GM19372 (cell line): ENCODE results near the gene LHX4.

ENCODE experiments used
- ATAC-seq: cut with Tn5 transposase; IDR thresholded peaks from one replicate; pipeline ENCODE4 v1.9.1; 2021; ENCODE audit warnings: mild to moderate bottlenecking, low read depth, moderate library complexity; ENCODE audit not compliant: unreplicated experiment

The LHX4 gene

DNA sequence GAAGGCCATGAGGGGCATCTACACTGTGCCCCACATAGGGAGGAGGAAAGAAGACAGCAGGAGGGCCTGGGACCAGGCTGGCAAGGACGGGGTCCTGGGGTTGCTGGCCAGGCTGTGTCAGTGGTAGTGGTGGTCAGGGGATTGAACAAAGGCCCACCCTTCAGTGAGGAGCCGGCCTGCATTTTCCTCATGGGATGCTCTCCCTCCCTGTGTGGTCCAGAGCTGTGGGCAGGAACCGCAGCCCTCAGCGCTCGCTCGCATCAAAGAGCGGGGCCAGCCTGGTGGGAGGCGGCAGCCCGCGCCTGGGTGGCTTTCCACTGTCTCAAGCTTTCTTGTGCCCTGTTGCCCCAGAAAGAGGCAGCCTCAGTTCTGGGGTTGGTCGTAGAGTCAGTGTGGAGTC, 24.8 kb downstream of the LHX4 start:
- ATAC-seq = no peak

DNA sequence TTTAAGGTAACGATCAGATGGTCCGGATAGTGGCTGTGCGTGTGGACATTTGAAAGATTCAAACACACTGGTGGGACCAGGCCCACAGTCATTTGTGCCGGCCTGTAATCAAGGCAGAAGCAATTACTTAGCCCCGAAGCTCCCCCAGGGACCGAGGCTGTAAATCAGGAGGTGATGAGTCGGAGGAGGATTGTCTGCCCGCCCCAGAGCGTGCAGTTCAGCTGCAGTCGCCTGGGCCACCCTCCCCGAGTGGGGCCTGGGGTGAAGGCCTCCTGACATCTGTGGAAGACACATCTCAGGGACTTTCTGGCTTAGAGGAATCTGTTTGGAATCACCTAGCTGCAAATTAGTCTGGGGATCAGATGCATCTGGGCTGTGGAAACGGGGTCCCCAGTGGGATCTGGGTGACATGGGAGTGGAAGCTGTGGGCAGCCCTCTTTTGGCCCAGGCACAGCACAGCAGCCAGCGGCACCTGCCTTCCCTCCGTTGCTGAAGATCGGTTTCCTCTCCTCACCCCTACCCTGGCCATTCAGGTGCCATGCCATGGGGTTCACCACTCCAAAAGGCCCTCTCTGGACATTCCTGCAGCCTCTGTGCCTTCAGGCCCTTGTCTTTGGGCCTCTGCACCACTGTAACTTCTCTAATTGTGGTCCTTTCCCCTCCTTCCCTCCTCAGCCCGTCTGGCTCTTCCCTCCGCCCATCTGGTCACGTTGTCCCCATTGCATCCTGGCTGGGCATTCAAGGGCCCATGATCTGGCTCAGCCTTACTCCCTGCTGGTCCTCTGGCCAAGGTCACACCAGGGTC, 25.7 kb downstream of the LHX4 start:
- no peak for ATAC-seq

DNA sequence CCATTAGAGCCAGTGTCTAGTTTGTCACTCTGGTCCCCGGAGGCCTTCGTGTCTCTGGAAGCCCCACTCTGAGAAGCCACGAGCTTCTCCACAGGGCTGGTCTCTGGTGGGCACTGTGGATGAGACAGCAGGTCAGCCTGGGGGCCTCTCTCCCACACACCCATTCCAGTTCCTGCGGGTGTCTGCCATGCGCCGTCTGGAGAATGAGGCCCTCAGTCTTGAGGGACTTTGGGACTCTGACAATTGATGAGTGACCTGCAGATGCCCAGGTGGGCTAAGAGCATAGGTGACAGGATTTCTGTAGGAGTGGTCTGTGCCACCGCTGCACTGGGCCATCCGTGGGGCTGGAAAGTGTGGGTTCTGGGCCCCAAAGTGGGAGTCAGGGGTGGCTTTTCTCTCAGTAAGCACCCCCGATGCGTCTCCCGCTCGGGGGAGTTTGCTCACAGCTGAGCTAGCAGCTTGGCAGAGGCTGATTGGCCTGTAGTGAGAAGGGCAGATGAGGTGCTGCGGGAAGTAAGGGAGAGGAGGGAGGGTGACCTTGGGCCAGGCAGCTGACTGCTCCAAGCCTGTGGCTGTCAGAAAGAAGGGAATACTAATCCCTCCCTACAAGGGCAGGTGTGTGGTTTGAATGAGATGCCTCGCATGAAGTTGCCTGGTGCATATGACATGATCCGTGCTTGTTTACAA, 26.4 kb downstream of the LHX4 start:
- no peak for ATAC-seq

DNA sequence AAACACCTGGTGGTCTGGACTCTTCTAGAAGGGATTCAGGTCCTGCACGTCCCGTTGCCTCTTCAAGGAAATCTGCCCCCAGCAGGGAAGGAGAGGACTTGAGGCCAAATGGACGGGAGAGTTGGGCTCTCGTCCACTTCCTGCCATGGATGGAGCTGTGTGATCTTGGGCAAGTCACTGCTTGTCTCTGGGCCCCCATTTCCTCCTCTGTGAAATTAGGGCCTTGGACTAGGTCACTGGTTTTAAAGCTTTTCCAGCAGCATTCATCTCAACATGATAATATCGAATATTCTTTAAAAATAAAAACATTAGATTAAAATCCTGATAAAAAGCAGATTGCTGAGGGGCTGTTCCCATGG, 26.9 kb downstream of the LHX4 start:
- ATAC-seq = no peak

DNA sequence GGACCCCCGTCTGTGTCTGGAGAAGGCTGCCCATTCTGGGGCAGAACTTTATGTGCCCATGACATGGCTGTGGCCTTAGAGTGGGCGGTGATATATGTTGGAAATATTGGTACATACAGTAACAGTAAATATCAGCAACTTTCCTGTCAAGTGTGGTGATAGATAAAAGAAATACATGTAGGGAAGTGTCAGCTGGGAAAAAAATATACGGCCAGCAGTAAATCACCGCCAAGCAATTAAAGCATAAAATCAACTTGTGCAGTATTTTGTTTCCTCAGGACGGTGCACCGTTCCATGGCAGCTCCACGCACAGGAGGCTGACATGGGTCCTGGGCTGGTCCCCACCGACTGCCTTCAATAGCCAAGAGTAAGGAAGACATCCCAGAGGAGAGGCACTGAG, 27.4 kb downstream of the LHX4 start:
- ATAC-seq = no peak

DNA sequence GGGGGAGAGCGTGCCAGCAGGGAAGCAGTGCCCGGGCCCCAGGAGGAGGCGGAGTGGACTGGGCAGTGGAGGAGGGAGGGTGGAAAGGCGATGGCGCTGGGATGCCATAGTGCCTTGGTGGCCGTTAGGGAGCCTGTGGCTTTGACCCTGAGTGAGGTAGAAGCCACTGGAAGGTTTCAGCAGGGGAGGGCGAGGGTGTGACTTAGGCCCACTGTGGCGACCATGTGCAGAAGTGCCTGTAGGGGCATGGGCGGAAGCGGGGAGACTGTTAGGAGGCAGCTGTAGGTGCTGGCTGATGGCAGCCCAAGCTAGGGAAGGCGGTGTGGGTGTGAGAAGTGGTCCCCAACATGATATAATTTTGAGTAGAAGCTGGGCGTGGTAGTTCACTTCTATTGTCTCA, 28.2 kb downstream of the LHX4 start:
- no peak for ATAC-seq

DNA sequence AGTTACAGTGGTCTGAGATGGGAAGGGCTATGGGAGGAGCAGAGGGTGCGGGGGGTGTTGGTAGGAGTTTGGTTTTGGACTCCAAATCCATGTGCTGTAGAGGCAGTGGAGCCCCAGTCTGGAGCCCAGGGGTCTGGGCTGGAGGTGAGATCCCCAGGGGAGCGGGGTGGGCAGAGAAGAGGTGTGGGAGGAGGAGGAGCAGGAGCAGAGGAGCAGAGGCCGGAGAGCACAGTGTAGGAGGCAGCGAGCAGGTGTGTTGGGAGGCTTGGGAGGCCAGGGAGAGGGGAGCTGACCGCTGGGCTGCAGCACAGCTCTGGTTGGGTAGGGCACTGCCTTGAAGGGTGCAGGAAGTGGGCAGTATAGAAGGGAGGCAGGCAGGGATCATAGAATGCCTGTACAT, 28.9 kb downstream of the LHX4 start:
- ATAC-seq = no peak

DNA sequence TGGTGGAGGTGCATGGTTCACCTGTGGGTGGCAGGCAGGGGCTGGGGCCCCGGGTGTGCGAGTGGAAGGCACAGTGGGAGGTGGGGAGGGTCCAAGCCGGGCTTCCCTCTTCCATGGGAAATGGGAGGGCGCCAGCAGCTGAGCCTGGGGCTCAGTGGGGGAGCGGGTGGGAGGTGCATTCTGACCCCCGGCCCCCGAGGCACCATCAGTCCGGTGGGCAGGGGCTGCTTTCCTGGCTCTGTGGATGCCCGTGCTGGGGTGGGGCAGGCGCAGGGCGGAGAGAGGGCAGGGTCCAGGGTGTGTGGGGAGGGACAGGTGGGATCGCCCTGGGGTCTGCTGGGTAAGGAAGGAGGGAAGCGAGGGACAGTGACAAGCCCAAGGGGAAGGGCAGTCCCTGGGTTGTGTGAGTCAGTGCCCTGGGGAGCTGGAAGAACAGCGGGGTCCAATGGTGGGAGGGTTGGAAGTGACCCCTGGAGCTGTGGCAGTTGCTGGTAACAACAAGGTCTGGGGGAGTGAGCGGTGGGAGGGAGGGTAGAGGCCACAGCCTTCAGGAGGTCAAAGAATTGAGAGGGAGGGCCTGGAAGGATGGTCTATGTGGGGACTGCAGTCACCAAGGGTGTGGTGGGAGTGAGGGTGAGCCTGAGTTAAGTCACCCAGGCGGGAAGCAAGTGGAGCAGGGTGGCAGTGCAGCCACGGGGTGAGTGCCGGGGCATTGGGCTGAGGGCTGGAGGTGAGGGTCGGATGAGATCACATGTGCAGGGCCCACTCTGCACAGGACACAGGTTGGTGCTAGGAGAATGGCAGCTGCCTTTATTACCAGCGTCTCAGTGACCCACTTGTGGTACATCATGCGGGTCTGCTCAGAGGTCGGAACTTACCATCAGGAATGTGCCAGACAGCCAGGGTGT, 29.6 kb downstream of the LHX4 start:
- ATAC-seq = no peak

DNA sequence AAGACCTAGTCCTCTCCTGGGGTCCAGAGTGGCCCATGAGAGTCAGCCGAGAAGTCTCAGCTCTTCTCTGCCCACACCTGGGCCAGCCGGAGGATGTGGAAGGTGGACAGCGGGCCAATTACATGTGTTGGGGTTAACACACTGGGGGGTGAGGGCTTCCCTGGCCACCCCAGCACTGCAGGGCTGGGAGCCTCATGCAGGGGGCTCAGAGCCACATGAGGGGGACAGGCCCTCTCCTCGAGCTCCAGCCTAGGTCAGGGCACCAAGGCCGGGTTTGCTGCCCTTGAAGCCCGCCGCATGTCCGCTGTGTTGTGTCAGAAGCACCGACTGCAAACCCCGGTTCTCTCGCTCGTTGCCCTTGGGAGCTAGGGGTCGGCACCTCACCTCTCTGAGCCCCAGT, 30.5 kb downstream of the LHX4 start:
- ATAC-seq = no peak

DNA sequence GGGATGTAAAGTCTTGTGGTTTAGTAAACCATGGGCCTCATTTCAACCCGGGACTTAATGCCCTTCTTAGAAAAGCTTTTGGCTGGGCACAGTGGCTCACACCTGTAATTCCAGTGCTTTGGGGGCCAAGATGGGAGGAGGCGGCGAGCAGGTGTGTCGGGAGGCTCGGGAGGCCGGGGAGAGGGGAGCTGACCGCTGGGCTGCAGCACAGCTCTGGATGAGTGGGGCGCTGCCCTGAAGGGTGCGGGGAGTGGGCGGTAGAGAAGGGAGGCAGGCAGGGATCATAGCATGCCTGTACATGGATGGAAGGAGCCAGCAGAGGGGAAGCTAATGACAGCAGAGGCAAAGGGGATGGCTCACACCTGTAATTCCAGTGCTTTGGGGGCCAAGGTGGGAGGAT, 31.0 kb downstream of the LHX4 start:
- no peak for ATAC-seq

DNA sequence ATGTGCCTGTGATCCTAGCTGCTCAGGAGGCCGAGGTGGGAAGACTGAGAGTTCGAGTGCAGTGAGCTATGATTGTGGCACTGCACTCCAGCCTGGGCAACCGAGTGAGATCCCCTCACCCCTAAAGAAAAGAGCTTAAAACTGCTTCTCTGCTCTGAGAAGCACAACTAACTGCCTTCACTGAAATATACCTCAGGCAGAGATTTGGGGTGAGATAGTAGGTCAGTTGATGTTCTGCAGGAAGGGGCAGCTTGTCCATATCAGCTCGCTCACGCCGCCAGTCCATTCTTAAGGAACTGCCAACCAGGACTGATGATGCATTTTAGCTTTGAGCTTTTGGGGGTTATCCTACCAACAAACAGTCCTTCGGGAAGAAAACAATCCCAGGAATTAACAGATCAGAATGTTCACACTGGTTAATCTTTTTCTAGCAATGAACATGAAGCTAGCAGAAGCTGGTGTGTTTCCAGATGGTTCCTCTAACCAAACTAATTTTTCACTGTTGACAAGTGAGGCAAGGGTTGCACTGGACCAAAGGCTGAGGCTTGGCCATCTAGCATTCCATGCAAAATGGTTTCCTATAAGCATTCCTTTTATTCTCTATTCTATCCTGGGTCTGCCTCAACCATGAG, 31.6 kb downstream of the LHX4 start:
- ATAC-seq = no peak

DNA sequence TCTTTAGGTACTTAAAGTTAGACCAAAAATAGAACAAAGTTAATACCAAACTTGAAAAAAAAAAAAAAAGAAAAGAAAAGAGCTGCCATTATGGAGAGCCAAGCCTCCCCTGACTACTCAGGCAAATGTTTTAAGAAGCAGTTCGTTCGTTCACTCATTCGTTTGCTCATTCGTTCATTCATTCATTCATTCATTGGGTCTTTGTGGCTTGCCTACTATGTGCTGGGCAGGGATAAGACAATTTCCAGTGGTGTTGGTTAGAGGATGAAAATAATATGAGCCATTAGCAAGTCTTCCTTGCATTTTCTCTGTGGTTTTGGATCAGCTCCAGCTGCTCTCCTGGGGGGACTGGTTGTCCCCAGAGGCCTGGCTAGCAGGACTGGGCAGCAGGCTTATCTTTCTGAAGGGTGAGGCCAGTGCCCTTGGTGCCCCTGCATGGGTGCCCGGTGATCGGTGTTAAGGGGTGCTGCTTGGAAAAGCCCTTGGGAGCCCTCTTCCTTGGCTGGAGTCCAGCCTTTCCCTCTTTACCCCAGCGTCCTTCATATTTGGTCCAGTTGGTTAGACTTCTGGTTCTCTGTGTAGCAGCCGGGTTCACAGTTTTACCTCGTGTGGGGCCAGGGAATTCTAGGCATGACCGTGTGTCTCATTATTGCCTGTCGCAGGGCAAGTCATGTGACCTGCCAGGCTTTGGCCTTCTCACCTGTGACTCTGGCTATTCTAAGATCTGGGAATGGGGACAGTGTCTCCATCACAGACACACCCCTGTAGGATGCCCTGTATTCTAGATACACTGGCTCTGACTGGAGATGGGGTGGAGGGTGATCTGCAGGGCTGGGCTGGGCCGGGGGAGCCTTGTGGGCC, 32.8 kb downstream of the LHX4 start:
- no peak for ATAC-seq

DNA sequence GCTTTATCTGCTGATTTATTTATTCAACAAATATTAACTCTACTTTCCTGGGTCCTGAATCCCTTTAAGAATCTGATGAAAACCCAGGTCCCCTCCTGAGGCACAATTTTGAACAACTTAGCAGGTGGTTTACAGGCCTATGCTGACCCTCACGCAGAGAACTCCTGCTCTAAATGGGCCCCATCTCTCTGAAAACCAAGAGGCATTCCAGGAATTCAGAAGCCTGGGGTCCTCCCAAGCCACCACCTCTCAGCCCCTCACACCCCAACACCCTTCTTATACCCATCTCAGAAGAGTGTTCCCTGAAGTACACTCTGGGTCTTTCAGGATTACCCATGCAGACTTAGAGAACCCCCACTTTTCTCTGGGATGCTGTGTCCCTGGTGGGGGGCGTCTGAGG, 34.5 kb downstream of the LHX4 start:
- ATAC-seq = no peak

DNA sequence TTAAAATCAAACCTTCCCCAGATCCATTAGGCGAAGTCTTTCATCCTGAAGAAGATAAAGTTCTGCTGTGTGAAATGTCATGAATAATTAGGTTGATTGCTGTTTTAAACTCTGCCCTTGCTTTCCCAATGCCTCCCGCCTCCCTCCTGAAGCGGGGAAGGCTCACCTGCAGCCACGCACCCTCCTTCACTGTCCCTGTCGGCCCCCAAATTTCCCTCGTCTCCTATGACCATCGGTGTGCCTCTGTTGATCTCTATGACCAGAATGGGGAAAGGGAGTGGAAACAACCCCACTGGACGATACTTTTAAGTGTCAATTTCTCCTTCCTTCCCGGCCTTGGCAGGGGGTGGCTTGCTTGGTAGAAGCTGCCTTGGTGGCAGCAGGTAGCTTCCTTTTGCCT, 35.1 kb downstream of the LHX4 start:
- no peak for ATAC-seq

DNA sequence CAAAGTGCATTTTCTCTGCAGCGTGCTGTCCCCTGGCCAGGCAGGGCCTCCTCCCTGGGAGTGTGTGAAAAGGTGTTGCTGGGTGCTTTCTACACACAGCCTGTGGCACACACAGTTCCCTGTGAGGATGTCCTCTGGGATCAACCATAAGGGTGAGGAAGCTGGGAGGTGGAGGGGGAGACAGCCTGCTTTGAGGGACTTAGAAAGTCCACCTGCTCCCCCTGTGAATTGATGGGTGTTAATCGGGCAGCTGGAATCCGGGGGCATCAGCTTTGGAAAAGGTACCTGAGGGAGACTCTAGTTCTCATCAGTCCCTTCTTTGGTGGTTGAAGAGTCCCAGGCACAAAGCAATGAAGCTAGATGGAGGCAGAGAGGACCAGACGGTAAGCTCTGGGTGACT, 35.8 kb downstream of the LHX4 start:
- ATAC-seq = no peak

DNA sequence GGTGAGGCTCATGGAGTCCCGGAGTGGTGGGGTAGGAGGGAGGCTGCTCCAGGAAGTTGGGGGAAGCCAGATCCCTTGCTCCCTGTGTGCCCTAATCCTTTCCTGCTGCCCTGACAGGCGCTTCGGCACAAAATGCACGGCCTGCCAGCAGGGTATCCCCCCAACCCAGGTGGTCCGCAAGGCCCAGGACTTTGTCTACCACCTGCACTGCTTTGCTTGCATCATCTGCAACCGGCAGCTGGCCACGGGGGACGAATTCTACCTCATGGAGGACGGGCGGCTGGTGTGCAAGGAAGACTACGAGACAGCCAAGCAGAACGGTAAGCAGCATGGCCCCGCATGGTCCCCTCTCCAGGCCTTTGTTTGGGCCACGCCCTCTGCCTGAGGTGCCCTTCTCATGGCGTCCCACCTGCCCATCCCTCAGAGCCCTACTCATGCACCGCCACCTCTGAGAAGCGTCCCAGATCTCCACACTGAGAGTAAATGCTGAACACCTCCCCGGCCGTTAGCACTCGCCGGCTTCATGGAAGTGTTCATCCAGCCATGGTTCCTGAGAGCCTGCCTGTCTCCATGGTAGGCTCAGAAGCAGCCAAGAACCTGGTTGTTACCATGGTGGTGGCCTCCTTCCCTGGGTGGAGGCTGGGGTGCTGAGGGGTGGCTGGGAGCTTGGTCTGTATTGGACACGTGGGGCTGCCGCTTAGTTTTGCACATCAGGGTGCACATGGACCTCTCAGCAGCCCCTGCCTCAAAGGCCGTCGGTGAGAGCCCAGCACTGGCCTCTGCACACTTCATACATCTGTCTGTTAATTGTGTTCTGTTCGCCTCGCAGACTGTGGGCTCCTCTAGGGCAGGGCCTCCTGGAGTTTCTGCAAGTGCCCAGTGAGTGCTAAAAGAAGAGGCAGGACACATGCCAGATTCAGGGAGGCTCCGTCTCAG, 36.5 kb downstream of the LHX4 start:
- ATAC-seq = no peak

DNA sequence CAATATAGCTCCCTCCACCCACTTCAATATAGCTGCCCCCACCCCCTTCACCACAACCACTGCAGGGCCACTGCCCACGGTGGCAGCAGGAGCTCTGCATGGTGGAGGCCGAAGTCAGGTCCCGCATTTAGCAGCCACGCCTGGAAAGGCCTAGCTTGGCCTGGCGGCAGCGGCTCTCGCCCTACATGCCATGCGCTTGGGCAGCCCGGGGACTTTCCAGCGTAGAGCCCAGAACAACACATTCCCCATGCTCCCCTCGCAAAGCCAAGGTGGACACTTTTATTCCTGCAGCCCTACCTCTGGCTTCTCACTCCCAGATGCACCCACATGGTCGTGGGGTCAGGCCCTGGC, 37.1 kb downstream of the LHX4 start:
- ATAC-seq = no peak

DNA sequence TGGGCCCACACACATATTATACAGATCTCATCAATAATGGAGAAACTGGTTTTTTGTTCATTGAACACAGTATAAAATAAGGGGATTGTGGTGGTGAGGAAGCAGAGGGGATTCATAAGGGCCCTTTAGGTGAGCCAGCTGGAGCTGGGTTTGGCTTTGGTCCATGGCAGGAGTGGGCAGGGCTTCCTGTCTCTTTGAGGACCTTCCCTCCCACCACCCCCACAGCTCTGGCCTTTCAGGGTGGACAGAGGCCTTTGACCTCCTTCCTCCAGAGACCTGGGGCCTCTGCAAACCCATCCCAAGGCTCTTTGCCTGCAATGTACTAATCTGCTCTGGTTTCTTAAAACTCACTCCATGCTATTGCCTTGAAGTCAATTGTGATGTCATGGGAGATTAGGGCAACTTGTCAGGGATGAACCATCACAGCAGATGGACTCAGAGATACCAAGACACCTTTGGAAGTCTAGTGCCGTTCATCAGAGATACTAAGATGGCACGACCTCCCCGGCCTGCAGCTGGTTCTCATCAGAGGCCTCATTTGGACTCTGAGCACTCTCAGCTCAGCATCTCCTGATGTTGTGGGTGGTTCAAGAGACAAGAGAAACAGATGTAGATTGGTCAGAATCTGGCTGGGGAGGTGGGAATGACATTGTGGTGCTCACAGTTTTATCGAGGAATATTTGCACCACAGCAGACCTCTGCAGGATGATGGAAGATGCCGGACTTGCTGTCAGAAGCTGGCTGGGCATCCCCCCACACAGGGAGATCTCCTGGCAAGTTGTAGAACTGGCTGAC, 37.9 kb downstream of the LHX4 start:
- ATAC-seq = no peak
